ENCODE data around the gene PVALB.

PVALB gene, protein sequence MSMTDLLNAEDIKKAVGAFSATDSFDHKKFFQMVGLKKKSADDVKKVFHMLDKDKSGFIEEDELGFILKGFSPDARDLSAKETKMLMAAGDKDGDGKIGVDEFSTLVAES

DNA sequence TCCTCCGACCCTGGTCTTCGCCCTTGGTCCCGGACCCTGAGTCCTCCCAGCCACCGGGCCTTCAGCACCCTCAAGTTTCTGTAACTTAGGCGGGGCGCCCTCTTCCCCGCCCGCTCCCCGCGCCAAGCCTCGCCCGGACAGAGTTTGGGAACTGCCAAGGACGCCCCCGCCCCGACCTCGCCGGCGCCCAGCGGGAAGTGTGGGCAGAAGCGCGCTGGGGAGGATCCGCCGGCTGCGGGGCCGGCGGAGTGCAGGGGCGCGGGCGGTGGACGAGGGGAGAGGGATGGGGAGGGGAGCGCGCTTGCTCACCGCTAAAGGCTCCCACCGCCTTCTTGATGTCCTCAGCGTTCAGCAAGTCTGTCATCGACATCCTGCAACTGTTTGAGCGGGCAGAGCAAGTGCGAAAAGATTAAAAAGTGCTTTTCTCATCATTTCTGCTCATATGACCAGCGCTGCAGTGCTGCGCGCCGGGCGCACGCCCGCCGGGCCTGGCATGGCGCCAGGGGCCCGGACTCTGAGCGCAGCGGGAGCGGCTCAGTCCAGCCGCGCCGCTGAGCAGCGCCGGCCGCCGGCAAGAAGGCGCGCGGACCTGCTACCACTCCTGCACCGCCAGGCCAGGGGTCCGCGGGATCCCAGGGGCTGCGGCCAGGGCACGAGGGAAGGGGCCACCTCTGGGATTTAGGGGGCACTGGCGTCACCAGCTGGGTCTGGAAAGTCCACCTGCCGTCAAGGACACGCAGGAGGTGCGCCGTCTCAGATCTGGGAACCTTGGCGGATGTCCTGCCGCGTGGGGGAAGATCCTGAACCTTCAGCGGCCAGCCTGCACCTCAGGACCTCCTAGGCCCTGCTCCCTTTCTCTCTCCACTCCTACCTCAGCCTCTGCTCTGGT, at the start of gene PVALB:
Gene PVALB, minus strand, starts transcription at position 400 of the 889 bp plus-strand sequence. Its CDS starts 30 bp downstream, at position 370.
- peaks cover 32 to 58% of the 10 kb centered on the region in 2 donors for H3K27me3 ChIP-seq (ENCODE audit: control insufficient read depth in 1 of 2, insufficient read depth in 2 of 2, low read length in 2 of 2)
- H3K36me3 ChIP-seq (ENCODE audit: insufficient read depth, low read length) = no peaks in the 10 kb centered on the region
- no peaks in the 10 kb centered on the region for H3K9me3 ChIP-seq (ENCODE audit: low read length)
- peaks cover 6% of the 10 kb centered on the region for H3K4me1 ChIP-seq (ENCODE audit: insufficient read depth, low read length)
- no peak within 1 kb of the TSS for H3K9ac ChIP-seq (ENCODE audit: low read length)
- H3K4me3 ChIP-seq (ENCODE audit: low read depth in 1 of 2, low read length in 2 of 2) = peak within 1 kb of the TSS in 1 of 2 donors; percentile 51
- H3K27ac ChIP-seq (ENCODE audit: low read depth, low read length) = no peak within 1 kb of the TSS

DNA sequence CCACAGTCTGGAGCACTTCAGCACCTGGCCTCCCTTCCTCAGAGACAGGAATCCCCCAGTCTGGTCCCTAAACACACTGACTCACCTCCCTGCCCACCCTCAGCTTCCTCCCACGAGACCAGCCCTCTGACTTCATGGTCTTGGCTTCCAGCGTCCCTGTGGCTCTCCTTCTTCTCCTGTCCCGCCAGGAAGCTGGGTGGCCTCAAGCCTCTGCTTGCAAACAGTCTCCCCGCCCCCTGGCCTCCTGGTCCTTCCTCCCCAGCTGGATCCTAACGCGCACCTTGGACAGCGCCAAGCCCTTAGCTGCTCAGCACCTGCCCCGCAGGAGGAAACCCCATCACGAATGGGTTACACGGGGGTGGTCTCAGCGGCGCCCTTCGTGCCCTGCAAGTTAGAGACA, 48.5 kb upstream of the PVALB start:
- no peaks in the 10 kb centered on the region for H3K36me3 ChIP-seq (ENCODE audit: insufficient read depth, low read length)
- H3K9ac ChIP-seq (ENCODE audit: low read length) = no peak overlapping the region
- peaks cover 0 to 16% of the 10 kb centered on the region in 2 donors for H3K27me3 ChIP-seq (ENCODE audit: control insufficient read depth in 1 of 2, insufficient read depth in 2 of 2, low read length in 2 of 2)
- no peaks in the 10 kb centered on the region for H3K4me1 ChIP-seq (ENCODE audit: insufficient read depth, low read length)
- no peak overlapping the region for H3K4me3 ChIP-seq (ENCODE audit: low read depth in 1 of 2, low read length in 2 of 2)
- H3K9me3 ChIP-seq (ENCODE audit: low read length) = no peaks in the 10 kb centered on the region
- no peak overlapping the region for H3K27ac ChIP-seq (ENCODE audit: low read depth, low read length)

DNA sequence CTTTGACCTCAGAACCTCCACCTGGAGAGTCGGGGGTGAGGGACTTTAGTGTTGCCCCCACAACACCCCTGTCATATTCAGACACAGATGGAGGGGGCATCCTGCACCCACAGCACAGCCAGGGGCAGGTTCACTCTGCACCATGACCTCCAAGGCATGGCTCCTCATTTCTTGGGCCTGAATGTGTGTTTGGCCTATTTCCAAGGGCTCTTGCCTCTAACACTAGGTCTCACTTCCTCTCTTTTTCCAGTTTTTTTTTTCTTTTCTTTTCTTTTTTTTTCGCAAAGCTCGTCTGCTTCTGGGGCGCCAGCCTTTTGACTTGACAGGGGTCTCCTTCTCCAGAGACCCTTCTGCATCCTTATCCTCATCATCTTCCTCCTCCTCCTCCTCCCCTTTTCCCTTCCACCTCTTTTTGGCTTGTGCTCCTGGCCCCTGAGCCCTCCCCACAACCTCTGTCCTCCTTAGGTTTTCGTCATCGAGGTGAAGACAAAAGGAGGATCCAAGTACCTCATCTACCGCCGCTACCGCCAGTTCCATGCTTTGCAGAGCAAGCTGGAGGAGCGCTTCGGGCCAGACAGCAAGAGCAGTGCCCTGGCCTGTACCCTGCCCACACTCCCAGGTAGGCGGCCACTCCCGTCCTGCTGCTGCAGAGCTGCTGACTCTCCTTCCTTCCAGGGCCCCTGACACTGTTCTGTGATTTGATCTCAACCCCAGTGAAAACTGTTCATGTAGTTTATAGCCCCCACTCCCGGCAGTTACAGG, 47.8 kb upstream of the PVALB start:
- no peaks in the 10 kb centered on the region for H3K9me3 ChIP-seq (ENCODE audit: low read length)
- H3K9ac ChIP-seq (ENCODE audit: low read length) = no peak overlapping the region
- no peak overlapping the region for H3K4me3 ChIP-seq (ENCODE audit: low read depth in 1 of 2, low read length in 2 of 2)
- peaks cover 0 to 16% of the 10 kb centered on the region in 2 donors for H3K27me3 ChIP-seq (ENCODE audit: control insufficient read depth in 1 of 2, insufficient read depth in 2 of 2, low read length in 2 of 2)
- no peaks in the 10 kb centered on the region for H3K4me1 ChIP-seq (ENCODE audit: insufficient read depth, low read length)
- no peaks in the 10 kb centered on the region for H3K36me3 ChIP-seq (ENCODE audit: insufficient read depth, low read length)
- no peak overlapping the region for H3K27ac ChIP-seq (ENCODE audit: low read depth, low read length)

DNA sequence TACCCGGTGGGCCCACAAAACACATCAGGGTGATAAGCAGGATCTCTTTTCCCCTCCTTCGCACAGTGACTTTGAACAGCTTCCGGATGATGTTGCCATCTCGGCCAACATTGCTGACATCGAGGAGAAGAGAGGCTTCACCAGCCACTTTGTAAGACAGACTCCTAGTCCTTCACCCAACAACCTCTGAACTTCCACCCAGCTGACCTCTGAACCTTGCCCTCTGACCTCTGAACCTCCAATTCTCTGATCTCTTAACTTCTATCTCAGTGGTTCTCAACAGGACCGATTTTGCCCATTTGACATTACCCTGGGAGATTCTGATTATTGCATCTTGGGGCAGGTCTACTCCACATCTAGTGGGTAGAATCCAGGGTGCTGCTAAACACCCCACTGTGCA, 47.1 kb upstream of the PVALB start:
- Histone ChIP-seq H3K4me3 (ENCODE audit: low read depth in 1 of 2, low read length in 2 of 2) (no peak overlapping the region), H3K27ac (ENCODE audit: low read depth, low read length) (no peak overlapping the region), H3K4me1 (ENCODE audit: insufficient read depth, low read length) (no peaks in the 10 kb centered on the region), H3K27me3 (ENCODE audit: control insufficient read depth in 1 of 2, insufficient read depth in 2 of 2, low read length in 2 of 2) (peaks cover 0 to 10% of the 10 kb centered on the region in 2 donors), H3K9me3 (ENCODE audit: low read length) (no peaks in the 10 kb centered on the region), H3K9ac (ENCODE audit: low read length) (no peak overlapping the region), H3K36me3 (ENCODE audit: insufficient read depth, low read length) (no peaks in the 10 kb centered on the region)

DNA sequence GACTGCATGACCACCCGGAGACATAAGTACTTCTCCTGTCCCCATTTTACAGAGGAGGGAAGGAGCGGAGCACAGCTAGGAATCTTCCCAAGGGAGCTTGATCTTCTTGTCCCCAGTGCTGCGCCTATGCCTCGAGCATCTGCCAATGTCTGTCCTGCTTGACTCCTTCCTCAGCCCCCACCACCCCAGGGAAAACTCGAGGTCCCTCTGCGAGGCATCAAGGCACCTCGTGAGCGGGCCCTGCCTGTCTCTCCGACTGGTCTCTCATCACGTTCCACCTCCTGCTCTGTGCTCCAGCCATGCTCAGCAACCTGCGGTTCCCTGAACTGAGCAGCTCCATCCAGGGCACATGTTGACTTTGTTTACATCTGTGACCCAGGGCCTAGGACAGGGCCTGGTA, 46.4 kb upstream of the PVALB start:
- H3K4me1 ChIP-seq (ENCODE audit: insufficient read depth, low read length) = no peaks in the 10 kb centered on the region
- H3K9ac ChIP-seq (ENCODE audit: low read length) = no peak overlapping the region
- H3K27me3 ChIP-seq (ENCODE audit: control insufficient read depth in 1 of 2, insufficient read depth in 2 of 2, low read length in 2 of 2) = peaks cover 0 to 6% of the 10 kb centered on the region in 2 donors
- no peak overlapping the region for H3K27ac ChIP-seq (ENCODE audit: low read depth, low read length)
- no peaks in the 10 kb centered on the region for H3K36me3 ChIP-seq (ENCODE audit: insufficient read depth, low read length)
- H3K4me3 ChIP-seq (ENCODE audit: low read depth in 1 of 2, low read length in 2 of 2) = no peak overlapping the region
- no peaks in the 10 kb centered on the region for H3K9me3 ChIP-seq (ENCODE audit: low read length)

DNA sequence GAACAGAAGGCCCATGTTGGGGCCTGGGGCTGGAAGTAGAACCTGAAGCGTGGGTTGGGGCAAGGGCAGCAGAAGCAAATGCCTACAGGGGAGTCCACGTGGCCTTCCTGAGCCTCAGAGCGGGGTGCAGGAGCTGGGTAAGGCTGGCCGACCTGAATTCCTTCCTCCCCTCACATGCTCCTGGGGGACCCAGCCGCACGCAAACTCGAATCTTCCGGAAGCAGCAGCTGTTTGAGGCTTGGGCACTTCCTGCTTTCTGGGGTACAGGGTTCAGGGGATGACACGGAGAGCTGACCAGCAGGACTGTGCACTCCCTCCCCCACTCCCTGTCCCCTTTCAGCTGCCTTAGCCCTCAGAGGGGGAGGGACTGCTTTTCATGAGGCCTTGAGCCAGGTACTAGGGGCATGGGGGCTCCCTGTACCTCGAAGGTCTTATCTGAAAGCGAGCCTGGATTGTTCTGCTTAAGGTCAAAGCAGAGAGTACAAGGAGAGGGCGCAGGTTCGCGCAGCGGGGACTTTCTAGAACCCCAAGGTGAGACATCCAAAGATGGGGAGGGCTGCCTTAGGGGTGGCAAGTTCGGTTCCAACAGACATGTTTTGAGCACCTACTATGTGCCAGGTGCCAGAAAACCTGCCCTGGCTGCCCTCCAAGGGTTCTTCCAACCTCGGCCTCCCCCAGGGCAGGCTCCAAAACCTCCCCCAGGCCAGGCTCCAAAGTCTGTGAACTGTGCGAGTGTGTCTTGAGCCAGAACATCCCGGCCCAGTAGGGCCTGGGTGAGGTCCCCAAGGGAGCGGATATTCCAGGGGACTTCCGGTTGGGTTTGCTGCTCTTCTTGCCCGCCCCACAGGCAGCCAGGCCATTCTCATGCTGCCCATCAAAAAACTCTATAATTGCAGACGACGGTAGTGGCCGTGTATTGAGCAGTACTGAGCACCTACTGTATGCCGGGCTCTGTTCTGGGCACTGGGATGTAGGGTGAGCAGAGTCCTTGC, 45.7 kb upstream of the PVALB start:
- Histone ChIP-seq H3K4me1 (ENCODE audit: insufficient read depth, low read length) (no peaks in the 10 kb centered on the region), H3K9me3 (ENCODE audit: low read length) (no peaks in the 10 kb centered on the region), H3K27me3 (ENCODE audit: control insufficient read depth in 1 of 2, insufficient read depth in 2 of 2, low read length in 2 of 2) (peaks cover 0 to 3% of the 10 kb centered on the region in 2 donors), H3K36me3 (ENCODE audit: insufficient read depth, low read length) (no peaks in the 10 kb centered on the region), H3K4me3 (ENCODE audit: low read depth in 1 of 2, low read length in 2 of 2) (no peak overlapping the region), H3K27ac (ENCODE audit: low read depth, low read length) (no peak overlapping the region), H3K9ac (ENCODE audit: low read length) (no peak overlapping the region)

DNA sequence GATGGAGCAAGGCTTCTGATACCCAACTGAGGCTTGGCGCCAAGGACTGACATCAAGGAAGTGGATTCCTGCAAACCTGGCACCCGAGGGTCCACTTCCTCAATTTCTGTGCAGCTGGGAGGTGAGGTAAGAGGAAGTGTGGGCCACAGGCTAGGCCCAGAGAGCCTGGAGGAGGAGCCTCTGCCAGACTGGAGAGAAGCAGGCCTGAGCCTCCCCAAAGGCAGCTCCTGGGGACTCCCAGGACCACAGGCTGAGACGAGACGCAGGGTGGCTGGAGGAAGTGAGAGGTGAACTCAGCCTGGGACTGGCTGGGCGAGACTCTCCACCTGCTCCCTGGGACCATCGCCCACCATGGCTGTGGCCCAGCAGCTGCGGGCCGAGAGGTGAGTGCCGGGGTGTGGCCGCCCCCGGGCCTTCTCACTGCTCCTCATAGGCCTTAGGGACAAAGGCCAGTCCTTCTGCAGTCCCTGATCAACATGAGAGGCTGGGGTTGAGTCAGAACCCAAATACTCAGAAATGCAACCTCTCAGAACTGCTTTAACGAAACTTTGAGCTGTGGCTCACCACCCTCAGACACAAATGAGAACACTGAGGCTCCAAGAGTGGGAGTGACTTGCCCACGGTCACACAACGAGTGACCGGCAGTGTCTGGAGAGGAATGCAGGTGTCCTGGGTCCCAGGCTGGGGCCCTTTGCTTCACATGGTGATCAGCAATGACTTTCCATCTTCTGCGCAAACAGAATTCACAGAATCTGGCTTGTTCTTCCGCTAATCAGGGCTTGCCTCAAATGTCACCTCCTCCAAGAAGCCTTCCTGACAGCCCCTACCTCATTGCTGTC, 44.2 kb upstream of the PVALB start, which contains the start of gene NCF4:
Gene NCF4, plus strand, starts transcription at position 186 of the 839 bp plus-strand sequence. Its CDS starts 166 bp downstream, at position 352.
- Histone ChIP-seq H3K9me3 (ENCODE audit: low read length) (no peaks in the 10 kb centered on the region), H3K4me1 (ENCODE audit: insufficient read depth, low read length) (peaks cover 2% of the 10 kb centered on the region), H3K27ac (ENCODE audit: low read depth, low read length) (no peak within 1 kb of the TSS), H3K9ac (ENCODE audit: low read length) (no peak within 1 kb of the TSS), H3K36me3 (ENCODE audit: insufficient read depth, low read length) (no peaks in the 10 kb centered on the region), H3K4me3 (ENCODE audit: low read depth in 1 of 2, low read length in 2 of 2) (no peak within 1 kb of the TSS), H3K27me3 (ENCODE audit: control insufficient read depth in 1 of 2, insufficient read depth in 2 of 2, low read length in 2 of 2) (no peaks in the 10 kb centered on the region)

DNA sequence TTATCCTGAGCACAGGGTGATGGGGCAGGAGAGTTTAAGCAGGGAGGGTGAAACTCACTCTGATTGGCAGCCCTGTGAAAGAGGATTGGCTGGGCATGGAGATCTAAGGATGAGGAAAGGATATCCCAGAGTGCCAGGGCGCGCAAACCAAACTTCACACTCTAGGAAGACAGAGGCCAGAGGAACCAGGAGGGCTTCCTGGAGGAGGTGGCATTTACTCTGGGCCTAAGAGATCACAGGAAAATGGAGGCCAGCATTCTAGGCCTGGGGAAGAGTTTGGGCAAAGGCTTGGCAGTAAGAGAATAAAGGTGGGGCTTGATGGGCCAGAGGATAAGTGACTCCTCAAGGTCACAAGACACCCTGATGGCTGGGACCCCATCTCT, 43.6 kb upstream of the PVALB start:
- no peak overlapping the region for H3K4me3 ChIP-seq (ENCODE audit: low read depth in 1 of 2, low read length in 2 of 2)
- H3K4me1 ChIP-seq (ENCODE audit: insufficient read depth, low read length) = peaks cover 8% of the 10 kb centered on the region
- H3K27me3 ChIP-seq (ENCODE audit: control insufficient read depth in 1 of 2, insufficient read depth in 2 of 2, low read length in 2 of 2) = no peaks in the 10 kb centered on the region
- H3K9me3 ChIP-seq (ENCODE audit: low read length) = no peaks in the 10 kb centered on the region
- no peak overlapping the region for H3K27ac ChIP-seq (ENCODE audit: low read depth, low read length)
- no peaks in the 10 kb centered on the region for H3K36me3 ChIP-seq (ENCODE audit: insufficient read depth, low read length)
- H3K9ac ChIP-seq (ENCODE audit: low read length) = no peak overlapping the region

DNA sequence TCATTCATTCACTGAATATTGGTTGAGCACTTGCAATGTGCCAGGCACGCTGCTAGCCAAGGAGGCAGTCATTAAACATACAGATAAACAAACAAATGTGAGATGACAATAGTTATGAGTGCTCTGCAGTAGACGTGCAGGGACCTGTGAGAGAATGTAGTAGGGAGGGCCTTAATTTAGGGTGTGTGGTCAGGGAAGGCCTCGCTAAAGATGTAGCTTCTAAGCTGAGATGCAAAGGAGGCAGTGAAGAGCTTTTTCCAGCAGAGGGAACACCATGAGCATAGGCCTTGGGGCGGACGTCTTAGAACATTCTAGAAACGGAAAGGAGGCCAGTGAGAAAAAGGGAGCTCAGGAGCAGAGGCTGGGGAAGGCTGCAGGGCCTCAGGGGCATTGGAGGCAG, 43.2 kb upstream of the PVALB start:
- Histone ChIP-seq H3K27ac (ENCODE audit: low read depth, low read length) (no peak overlapping the region), H3K4me1 (ENCODE audit: insufficient read depth, low read length) (peaks cover 8% of the 10 kb centered on the region), H3K36me3 (ENCODE audit: insufficient read depth, low read length) (no peaks in the 10 kb centered on the region), H3K4me3 (ENCODE audit: low read depth in 1 of 2, low read length in 2 of 2) (no peak overlapping the region), H3K27me3 (ENCODE audit: control insufficient read depth in 1 of 2, insufficient read depth in 2 of 2, low read length in 2 of 2) (no peaks in the 10 kb centered on the region), H3K9ac (ENCODE audit: low read length) (no peak overlapping the region), H3K9me3 (ENCODE audit: low read length) (no peaks in the 10 kb centered on the region)

DNA sequence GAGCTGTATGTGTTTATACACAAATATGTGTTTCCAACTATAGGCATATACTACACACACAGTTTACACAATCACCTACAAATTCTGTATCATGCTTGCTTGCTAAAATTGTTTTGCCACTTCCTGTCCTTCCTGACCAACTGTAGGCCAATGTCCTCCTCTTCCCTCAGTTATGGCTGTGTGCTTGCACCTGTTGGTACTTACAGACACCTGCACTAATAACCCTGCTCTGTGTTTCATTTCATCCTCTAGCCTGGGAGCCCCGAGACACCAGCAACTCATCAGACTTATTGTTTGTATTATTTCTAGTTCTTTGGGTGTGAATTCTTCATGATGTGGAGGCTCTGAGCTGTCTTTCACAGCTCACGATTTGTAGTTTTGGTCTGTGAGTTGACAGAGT, 42.1 kb upstream of the PVALB start:
- H3K4me1 ChIP-seq (ENCODE audit: insufficient read depth, low read length) = peaks cover 8% of the 10 kb centered on the region
- H3K4me3 ChIP-seq (ENCODE audit: low read depth in 1 of 2, low read length in 2 of 2) = no peak overlapping the region
- H3K36me3 ChIP-seq (ENCODE audit: insufficient read depth, low read length) = no peaks in the 10 kb centered on the region

More for the DNA sequence above, 42.1 kb upstream of the PVALB start:
- Histone ChIP-seq H3K9me3 (ENCODE audit: low read length) (no peaks in the 10 kb centered on the region), H3K27ac (ENCODE audit: low read depth, low read length) (no peak overlapping the region), H3K27me3 (ENCODE audit: control insufficient read depth in 1 of 2, insufficient read depth in 2 of 2, low read length in 2 of 2) (no peaks in the 10 kb centered on the region), H3K9ac (ENCODE audit: low read length) (no peak overlapping the region)
